Loucy (cell line): ENCODE measurements around the gene SUCLG2.

ENCODE experiments used
- H2AFZ ChIP-seq: fragments of 200-600 bp; sonication (generic); 2 replicates; pipeline ENCODE4 v1.6.0; 2016; ENCODE audit warnings: antibody characterized with exemption, mild to moderate bottlenecking, low read length, moderate library complexity
- H3F3A ChIP-seq: fragments of 200-600 bp; 2 replicates; pipeline ENCODE4 v1.6.0; 2016; ENCODE audit warnings: antibody characterized with exemption, low read depth, mild to moderate bottlenecking
- H3K27me3 ChIP-seq: fragments of 200-600 bp; sonication (generic); 2 replicates; pipeline ENCODE4 v1.6.1; 2014; ENCODE audit warnings: low read length, mild to moderate bottlenecking; ENCODE audit not compliant: insufficient read depth, poor library complexity, severe bottlenecking
- H3K36me3 ChIP-seq: fragments of 200-600 bp; sonication (generic); 2 replicates; pipeline ENCODE4 v1.6.1; 2016; ENCODE audit warnings: low read length; ENCODE audit not compliant: insufficient read depth
- H3K4me1 ChIP-seq: fragments of 200-600 bp; sonication (generic); 2 replicates; pipeline ENCODE4 v1.5.1; 2014; ENCODE audit warnings: low read length, mild to moderate bottlenecking; ENCODE audit not compliant: insufficient read depth, poor library complexity, severe bottlenecking
- H3K4me2 ChIP-seq: fragments of 200-600 bp; sonication (generic); 2 replicates; pipeline ENCODE4 v1.6.0; 2014; ENCODE audit warnings: antibody characterized with exemption, low read length, low read depth, mild to moderate bottlenecking; ENCODE audit not compliant: poor library complexity, severe bottlenecking
- H3K4me3 ChIP-seq: fragments of 200-600 bp; sonication (generic); 2 replicates; pipeline ENCODE4 v1.5.1; 2014; ENCODE audit warnings: low read length, mild to moderate bottlenecking, mixed read lengths; ENCODE audit not compliant: poor library complexity, severe bottlenecking
- H3K79me2 ChIP-seq: fragments of 200-600 bp; sonication (generic); 2 replicates; pipeline ENCODE4 v1.6.1; 2014; ENCODE audit warnings: low read length; ENCODE audit not compliant: insufficient read depth
- H3K9ac ChIP-seq: fragments of 200-600 bp; sonication (generic); 2 replicates; pipeline ENCODE4 v1.6.0; 2014; ENCODE audit warnings: mild to moderate bottlenecking, low read depth, low read length, moderate library complexity; ENCODE audit not compliant: poor library complexity, severe bottlenecking
- H3K9me2 ChIP-seq: fragments of 200-600 bp; sonication (generic); replicated peaks from 2 replicates; pipeline ENCODE4 v1.6.1; 2016; ENCODE audit warnings: low read depth, low read length, mixed read lengths
- H3K9me3 ChIP-seq: fragments of 200-600 bp; sonication (generic); 2 replicates; pipeline ENCODE4 v1.6.1; 2014; ENCODE audit warnings: mild to moderate bottlenecking, antibody characterized with exemption, low read length, low read depth; ENCODE audit not compliant: insufficient read depth
- H4K20me1 ChIP-seq: fragments of 200-600 bp; sonication (generic); 2 replicates; pipeline ENCODE4 v1.6.0; 2014; ENCODE audit warnings: antibody characterized with exemption, low read length, mild to moderate bottlenecking; ENCODE audit not compliant: insufficient read depth, poor library complexity, severe bottlenecking
- CTCF ChIP-seq: fragments of 200-600 bp; sonication (generic); conservative IDR thresholded peaks from 2 replicates; pipeline ENCODE4 v1.5.1; 2014; ENCODE audit warnings: mild to moderate bottlenecking, antibody characterized with exemption, low read length
- EZH2phosphoT487 ChIP-seq: fragments of 200-600 bp; IDR thresholded peaks from 2 replicates; pipeline ENCODE4 v1.6.1; 2018; ENCODE audit warnings: antibody characterized with exemption, mild to moderate bottlenecking, moderate library complexity, borderline replicate concordance

The SUCLG2 gene

GRCh38 chr3:67609709-67610108 lies 44.7 kb downstream of the SUCLG2 start:
- no peaks in the 10 kb centered on the region for H4K20me1 ChIP-seq
- H3K9ac ChIP-seq = no peak overlapping the region
- H3K4me3 ChIP-seq = no peak overlapping the region
- H2AFZ ChIP-seq = no peak overlapping the region
- H3K4me1 ChIP-seq = no peaks in the 10 kb centered on the region
- H3K36me3 ChIP-seq = peaks cover 10% of the 10 kb centered on the region; the same call in 1 of the 2 replicates
- H3K9me3 ChIP-seq = no peaks in the 10 kb centered on the region
- no peak overlapping the region for H3K4me2 ChIP-seq
- no peaks in the 10 kb centered on the region for H3K27me3 ChIP-seq
- no peaks in the 10 kb centered on the region for H3K79me2 ChIP-seq
- H3K9me2 ChIP-seq = no peaks in the 10 kb centered on the region
- H3F3A ChIP-seq = no peaks in the 10 kb centered on the region
- TF ChIP-seq CTCF (no peak), EZH2phosphoT487 (no peak)

- TF ChIP-seq CTCF (no peak), EZH2phosphoT487 (no peak)
- Histone ChIP-seq H2AFZ (no peak overlapping the region), H3F3A (no peaks in the 10 kb centered on the region), H3K4me1 (no peaks in the 10 kb centered on the region), H3K4me3 (no peak overlapping the region), H3K9ac (no peak overlapping the region), H4K20me1 (no peaks in the 10 kb centered on the region), H3K27me3 (no peaks in the 10 kb centered on the region), H3K36me3 (peaks cover 10% of the 10 kb centered on the region; the same call in 1 of the 2 replicates), H3K9me3 (no peaks in the 10 kb centered on the region), H3K9me2 (no peaks in the 10 kb centered on the region), H3K79me2 (no peaks in the 10 kb centered on the region), H3K4me2 (no peak overlapping the region)
Measured at GRCh38 chr3:67608034-67608433, 46.4 kb downstream of the SUCLG2 start.

- Histone ChIP-seq H2AFZ (no peak overlapping the region), H3K4me3 (no peak overlapping the region), H4K20me1 (no peaks in the 10 kb centered on the region), H3K79me2 (no peaks in the 10 kb centered on the region), H3K27me3 (no peaks in the 10 kb centered on the region), H3K9me3 (no peaks in the 10 kb centered on the region), H3K9ac (no peak overlapping the region), H3K4me2 (no peak overlapping the region), H3K4me1 (peaks cover 13% of the 10 kb centered on the region), H3K9me2 (no peaks in the 10 kb centered on the region), H3K36me3 (peaks cover 10% of the 10 kb centered on the region; the same call in 1 of the 2 replicates), H3F3A (no peaks in the 10 kb centered on the region)
- TF ChIP-seq EZH2phosphoT487 (no peak), CTCF (no peak)
Measured at GRCh38 chr3:67605377-67605776, 49.0 kb downstream of the SUCLG2 start.
